ENCODE measurements around the gene NR1H4.

GRCh38 chr12:100608776-100609175, 135.1 kb downstream of the NR1H4 start:
- no peak for TF ChIP-seq CTCF (IDR thresholded peaks at IDR 0.05)
- no peak for TF ChIP-seq EZH2 (IDR thresholded peaks at IDR 0.05; ENCODE audit: borderline replicate concordance, insufficient read depth, low read depth, low read length, poor library complexity, severe bottlenecking)
